GM15510 (cell line): ENCODE results near the gene GLO1.

Experiments
- POLR2A ChIP-seq: IDR thresholded peaks from 3 replicates; pipeline ENCODE4 v1.6.1; 2011; ENCODE audit warnings: borderline replicate concordance; ENCODE audit not compliant: insufficient read length; ENCODE audit errors: extremely low read depth

The GLO1 gene

GRCh38 chr6:38687043-38687353, 15.9 kb downstream of the GLO1 start:
- TF ChIP-seq POLR2A: no peak

DNA sequence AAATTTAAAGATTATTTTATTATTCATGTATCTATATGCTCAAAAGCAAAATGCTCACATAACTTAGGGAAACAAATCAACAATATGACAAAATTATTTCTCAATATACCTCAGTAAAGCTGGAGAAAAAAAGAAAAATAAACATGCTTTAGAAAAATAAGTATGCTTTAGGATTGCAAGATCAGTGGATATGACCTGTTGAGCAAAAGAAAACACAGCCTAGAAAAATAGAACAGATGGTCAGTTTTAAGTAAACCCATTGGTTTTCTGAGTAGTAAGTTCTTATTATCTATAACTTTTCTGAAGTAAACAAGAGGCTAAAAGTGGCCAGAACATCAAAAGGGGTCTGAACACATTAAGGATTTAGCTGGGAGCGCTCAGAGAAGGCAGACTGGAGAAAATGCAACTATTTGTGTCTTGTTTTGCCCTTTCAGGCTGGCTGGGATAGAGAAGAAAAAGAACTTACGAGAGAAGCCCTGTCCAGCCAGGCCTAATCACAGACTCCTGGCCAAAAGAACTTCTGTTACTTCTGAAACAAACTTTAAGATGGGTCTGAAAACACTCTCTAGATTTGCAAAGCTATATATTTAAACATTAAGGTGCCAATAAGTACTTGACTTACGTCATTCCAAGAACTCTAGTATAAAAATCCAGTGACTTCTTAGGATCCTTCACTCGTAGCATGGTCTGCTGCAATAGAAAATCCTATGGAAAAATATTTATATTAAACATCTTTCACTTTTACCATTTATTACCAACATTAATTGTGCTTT, 16.5 kb downstream of the GLO1 start:
- TF ChIP-seq POLR2A: no peak

DNA sequence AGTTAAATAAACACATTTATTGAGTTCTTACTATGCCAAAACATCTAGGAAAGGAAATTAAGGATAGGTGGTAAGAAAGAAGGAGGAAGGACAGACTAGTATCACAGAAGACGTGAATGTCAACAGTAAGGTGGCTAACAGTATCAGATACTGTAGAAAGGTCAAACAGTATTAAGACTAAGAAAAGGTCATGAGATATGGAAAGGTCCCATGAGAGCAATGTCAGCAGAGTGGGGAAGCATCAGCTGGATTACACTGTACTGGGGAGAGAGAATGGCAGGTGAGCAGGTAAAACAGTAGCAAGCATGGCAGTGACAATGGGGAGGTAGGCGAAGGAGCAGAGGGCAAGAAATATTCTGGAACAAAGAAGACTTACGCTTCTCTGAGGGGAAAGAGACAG, 18.0 kb downstream of the GLO1 start:
- TF ChIP-seq POLR2A: no peak

GRCh38 chr6:38684237-38684636, 18.7 kb downstream of the GLO1 start:
- TF ChIP-seq POLR2A: no peak

DNA sequence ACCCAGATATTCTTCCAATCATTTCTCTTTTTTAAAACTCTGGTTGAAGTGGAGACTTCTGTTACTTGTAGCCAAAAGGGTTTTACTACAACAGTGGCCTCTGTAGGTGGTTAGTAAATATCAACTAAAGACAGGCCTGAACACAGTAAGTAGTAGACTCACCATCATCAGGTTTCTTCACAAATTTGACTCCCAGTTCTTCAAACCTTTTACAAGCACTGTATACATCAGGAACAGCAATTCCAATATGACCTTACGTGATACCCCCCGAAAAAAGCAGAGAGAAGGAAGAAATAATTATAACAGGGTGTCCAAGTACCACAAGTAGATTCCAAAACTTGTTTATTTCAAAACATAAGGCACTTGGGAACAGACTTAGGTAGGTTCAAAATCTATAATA, 21.1 kb downstream of the GLO1 start:
- no peak for TF ChIP-seq POLR2A

- TF ChIP-seq POLR2A: no peak
Observed at GRCh38 chr6:38679668-38680067, 23.3 kb downstream of the GLO1 start.

GRCh38 chr6:38678178-38678760, 24.7 kb downstream of the GLO1 start:
- no peak for TF ChIP-seq POLR2A

DNA sequence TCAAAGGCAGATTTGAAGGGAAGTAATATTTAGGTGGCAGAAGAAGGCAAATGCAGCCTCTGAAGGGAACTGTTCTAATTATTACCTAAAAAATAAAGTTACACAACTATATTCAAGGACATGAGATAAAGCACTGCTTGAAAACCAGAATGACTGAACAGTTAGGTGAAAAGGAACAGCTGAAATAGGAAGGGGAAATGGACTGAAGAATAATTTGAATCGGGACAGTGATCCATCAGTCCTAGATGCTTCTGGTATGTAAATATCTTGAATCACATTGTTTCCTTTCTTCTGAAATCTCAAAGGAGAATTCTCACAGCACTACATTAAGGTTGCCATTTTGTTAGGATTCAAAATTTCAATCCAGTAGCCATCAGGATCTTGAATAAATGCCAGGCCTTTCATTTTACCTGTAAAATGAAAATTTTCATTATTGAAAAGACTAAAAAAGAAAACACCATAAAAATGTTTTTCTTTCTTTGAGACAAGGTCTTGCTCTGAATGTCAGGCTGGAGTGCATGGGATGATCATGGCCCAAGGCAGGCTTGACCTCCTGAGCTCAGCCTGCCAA, 25.9 kb downstream of the GLO1 start:
- no peak for TF ChIP-seq POLR2A

DNA sequence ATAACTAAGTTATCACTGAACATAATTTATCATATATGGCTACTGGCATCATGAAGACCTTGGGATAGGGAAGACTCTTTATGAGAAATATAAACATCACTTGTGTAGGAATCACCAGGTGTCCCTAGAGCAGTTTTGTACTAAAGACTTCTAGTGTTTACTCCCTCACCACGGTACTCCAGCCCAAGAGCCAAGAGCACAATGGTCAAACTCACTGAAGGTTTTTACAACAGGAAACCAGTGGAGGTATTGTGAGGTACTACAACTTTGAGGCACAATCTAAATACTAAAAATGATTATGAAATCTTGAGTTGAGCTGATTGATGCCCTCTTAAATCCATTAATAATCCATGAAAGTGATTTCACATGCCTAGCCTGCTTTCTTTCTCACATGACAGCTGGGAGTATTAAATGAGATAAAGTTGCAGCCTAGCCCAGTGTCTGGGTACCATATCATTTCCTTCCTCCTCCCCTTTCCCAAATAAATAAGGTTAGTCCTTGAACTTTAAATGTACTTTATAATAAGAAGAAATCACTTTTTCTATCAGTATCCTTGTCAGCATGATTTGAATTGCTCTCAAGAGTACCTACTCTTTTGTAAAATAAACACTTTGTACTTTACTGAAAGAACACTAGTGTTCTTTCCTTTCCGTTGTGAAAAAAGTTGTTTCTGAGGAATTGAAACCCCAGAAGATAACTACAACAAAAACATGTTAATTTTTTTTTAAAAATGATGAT, 26.5 kb downstream of the GLO1 start:
- TF ChIP-seq POLR2A: no peak

DNA sequence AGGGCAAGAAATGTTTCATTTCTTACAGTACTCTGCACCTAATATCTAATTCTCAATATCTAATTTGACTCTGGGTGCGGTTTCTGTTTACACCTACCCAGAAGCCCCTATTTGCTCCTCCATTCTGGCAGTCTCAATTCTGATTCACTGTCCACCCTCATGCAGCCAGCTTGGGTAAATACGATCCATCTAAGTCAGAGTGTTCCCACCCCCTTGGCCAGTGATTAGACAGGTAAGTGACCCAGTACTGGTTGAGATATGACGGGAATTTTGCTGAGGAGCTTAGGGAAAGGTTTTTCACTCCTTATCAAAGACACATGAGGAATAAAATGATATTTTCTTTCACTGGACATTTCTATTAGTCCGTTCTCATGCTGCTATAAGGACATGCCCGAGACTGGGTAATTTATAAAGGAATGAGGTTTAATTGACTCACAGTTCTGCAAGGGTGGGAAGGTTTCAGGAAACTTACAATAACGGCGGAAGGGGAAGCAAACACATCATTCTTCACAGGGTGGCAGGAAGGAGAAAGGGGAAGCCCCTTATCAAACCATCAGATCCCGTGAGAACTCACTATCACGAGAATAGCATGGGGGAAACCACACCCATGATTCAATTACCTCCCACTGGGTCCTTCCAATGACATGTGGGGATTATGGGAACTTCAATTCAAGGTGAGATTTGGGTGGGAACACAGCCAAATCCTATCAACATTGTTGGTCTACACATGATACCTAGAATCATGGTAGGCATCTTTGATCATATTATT, 29.4 kb downstream of the GLO1 start:
- no peak for TF ChIP-seq POLR2A

GRCh38 chr6:38671885-38672467, 31.0 kb downstream of the GLO1 start:
- TF ChIP-seq POLR2A: no peak

- TF ChIP-seq POLR2A: no peak
Observed at GRCh38 chr6:38658418-38659167, 44.4 kb downstream of the GLO1 start.

DNA sequence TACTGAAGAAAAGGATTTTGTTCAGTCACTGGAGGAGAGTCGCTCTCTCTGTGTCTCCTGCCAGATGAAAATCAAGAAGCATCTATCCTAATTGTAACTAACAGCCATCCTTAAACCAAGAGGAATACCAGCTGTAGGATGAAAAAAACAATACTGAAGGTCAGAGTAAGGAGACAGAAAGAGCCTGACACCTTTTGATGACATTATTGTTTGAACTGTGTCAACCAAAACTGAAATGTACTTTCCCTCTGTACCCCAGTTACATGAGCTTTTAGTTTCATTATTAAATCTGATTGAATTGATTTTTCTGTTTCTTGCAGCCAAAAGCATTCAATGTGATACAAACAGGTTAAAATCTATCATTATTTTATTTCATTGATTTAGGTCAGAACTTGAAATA, 46.0 kb downstream of the GLO1 start:
- TF ChIP-seq POLR2A: no peak

DNA sequence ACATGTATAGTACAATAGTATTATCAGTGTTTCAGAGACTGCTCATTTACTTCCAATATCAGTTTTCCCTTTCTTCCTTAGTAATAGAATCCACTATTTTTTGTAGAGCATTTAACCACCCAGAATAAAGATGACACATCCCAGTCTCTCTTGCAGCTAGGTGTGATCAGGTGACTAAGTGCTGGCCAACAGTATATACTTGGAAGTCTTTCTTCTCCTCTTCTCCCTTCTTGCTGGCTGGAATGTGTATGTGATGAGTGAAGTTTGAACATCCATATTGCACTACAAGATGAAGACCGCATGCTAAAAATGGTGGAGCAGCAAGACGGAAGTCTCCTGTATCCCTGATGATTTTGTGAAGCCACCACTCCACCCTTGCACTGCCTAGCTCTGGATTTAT, 48.7 kb downstream of the GLO1 start:
- TF ChIP-seq POLR2A: no peak
